Gastrocnemius medialis (tissue), 4 donors: Measurements from ENCODE around the gene ARHGAP12.

Experiments used
- CTCF ChIP-seq, 5 experiments: fragments of 450-650 bp in 3 of 5; fragments of 200-600 bp in 2 of 5; sonication (generic) in 2 of 5; IDR thresholded peaks in 4 of 5; conservative IDR thresholded peaks in 1 of 5; 1 replicate in 4 of 5; 2 replicates in 1 of 5; pipeline ENCODE4 v1.5.1; 2016 to 2019; ENCODE audit warnings: antibody characterized with exemption in 5 of 5, mild to moderate bottlenecking in 3 of 5, moderate library complexity in 3 of 5
- POLR2A ChIP-seq, 2 donors: fragments of 450-650 bp; IDR thresholded peaks; one replicate each; pipeline ENCODE4 v1.6.1; 2017; ENCODE audit warnings: antibody characterized with exemption in 2 of 2, mild to moderate bottlenecking in 2 of 2, moderate library complexity in 2 of 2

GRCh38 chr10:31961277-31962074 is 32.8 kb upstream of the ARHGAP12 start:
- no peak for TF ChIP-seq CTCF (IDR thresholded peaks at IDR 0.05 in 4 of 5, conservative IDR thresholded peaks at IDR 0.05 in 1 of 5)
- no peak for TF ChIP-seq POLR2A (IDR thresholded peaks at IDR 0.05)
